ENCODE results near the gene PCYOX1L.

DNA sequence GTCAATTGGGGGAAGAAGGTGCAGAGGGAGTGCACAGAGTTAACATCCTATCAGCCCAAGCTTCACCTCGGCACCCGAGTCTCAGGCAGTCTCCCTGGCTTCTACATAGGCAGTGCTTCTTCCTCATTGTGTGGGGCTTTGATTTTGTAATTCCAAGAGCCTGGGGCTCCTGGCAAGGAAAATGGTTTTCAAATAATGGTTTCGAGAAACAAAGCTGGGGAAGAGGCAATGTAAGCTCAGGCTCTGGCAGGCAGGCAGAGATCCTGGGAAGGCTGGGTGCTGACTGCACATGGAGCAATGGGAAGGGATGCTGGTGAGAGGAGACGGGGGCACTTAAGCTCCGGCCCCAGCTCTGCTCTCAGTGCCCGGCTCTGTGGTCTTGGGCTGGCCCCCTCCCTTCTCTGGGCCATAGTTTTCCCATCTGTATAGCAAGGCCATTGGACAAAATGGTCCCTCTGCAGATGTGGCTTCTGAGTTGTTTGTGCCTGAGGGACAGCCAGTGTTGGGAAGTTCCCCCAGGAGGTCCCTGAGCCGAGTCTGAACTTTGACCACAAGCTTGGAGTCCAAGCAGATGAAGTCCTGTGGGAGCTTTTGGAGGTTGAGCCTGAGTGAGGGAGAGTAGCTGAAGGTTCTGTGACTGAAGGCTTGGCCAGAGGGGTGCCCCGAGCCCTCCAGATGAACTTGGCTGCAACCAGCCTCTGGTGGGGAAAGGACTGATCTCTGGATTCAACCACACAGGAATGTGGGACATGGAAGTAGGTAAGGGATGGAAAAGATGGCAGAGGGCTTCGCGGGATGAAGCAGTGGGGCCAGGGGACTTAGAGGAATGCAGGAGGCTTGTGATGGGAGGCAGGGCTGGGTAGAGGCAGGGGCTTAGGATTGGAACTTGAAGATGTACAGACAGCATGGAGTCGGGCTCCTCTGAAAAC, 49.7 kb downstream of the PCYOX1L start:
- TF ChIP-seq, protein P1, sequence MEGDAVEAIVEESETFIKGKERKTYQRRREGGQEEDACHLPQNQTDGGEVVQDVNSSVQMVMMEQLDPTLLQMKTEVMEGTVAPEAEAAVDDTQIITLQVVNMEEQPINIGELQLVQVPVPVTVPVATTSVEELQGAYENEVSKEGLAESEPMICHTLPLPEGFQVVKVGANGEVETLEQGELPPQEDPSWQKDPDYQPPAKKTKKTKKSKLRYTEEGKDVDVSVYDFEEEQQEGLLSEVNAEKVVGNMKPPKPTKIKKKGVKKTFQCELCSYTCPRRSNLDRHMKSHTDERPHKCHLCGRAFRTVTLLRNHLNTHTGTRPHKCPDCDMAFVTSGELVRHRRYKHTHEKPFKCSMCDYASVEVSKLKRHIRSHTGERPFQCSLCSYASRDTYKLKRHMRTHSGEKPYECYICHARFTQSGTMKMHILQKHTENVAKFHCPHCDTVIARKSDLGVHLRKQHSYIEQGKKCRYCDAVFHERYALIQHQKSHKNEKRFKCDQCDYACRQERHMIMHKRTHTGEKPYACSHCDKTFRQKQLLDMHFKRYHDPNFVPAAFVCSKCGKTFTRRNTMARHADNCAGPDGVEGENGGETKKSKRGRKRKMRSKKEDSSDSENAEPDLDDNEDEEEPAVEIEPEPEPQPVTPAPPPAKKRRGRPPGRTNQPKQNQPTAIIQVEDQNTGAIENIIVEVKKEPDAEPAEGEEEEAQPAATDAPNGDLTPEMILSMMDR (conservative IDR thresholded peaks at IDR 0.05 in 1 of 2, IDR thresholded peaks at IDR 0.05 in 1 of 2; ENCODE audit: low read depth in 1 of 2, low read length in 2 of 2): no peak
- no peak for TF ChIP-seq EZH2 (IDR thresholded peaks at IDR 0.05; ENCODE audit: low read length, missing control alignments)

Data from fibroblast of lung (primary cell).